Brain pericyte (primary cell): ENCODE results near the gene GSE1.
A peak's percentile ranks its signal among the peaks of the same experiment; 100 is the strongest.

Source experiments
- DNase-seq: peaks from one replicate; pipeline ENCODE4 v3.0.0-alpha.2; 2012; ENCODE audit warnings: low read depth, low spot score

Gene GSE1

DNA sequence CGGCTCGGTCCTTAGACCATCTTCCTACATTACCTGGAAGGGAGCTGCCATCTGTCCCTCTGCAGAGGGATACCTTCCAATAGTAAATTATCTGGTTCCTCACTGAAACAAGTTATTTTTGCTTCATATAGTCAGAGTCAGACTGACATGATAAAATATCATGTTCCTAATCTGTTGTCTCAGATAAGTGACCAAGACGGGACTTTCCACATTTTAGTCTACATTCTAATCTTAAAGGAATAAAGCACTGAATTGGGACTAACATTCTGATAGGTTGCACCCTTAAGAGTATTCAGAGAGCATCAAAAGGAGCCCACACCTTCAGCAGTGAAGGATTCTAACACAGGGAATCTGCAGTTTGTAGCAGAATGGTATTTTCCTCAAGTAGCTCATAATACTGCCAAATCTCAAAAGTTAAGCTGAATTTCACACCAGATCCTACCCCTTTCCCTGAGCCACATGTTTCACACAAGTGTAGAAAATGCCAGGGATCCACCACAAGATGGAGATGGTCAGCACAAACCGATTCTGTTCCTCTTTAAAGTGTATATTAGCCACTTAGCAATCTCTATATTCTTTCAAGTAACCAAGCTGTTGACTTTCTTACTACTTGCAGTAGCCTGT, 62.2 kb downstream of the GSE1 start:
- DNase-seq = no peak

DNA sequence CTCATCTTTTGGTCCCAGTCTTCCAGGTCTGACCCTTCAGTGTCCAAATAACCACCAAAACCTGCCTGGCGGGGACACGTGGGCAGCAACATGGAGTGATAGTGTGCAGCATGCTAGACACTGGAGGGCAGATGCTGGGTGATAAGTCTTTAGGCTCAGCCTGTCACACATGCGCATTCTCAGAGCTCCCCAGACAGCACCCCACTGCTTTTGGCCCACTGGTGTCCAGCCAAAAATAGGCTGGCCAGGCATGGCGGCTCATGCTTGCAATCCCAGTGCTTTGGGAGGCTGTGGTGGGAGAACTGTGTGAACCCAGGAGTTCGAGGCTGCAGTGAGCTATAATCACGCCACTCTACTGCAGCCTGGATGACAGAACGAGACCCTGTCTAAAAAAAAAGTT, 63.3 kb downstream of the GSE1 start:
- no peak for DNase-seq

DNA sequence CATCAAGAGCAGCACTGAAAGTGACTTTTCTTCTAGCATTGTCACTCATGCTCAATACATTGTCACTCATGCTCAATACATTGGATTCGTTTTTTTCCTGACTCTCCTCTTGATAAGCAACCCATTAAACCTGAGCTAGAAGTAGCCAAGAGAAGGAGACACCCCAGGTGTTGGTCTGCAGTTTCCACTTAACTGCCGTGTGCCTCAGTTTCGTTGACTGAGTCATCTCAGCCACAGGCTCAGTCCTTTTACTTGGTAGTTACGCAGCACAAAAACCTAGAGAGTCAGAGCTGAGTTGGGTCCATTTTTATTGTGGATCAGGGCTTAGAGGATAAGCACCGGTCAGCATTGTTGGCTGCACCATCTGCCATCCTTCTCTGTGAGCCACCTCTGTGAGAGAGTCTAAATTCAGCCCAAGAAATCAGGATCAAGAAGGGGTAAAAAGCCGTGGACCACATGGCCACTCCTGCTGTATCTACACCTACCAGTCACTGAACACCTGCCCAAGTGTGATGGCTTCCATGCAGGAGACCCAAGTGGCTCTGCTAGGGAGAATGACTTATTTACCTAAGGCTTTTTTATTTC, 64.4 kb downstream of the GSE1 start:
- no peak for DNase-seq

DNA sequence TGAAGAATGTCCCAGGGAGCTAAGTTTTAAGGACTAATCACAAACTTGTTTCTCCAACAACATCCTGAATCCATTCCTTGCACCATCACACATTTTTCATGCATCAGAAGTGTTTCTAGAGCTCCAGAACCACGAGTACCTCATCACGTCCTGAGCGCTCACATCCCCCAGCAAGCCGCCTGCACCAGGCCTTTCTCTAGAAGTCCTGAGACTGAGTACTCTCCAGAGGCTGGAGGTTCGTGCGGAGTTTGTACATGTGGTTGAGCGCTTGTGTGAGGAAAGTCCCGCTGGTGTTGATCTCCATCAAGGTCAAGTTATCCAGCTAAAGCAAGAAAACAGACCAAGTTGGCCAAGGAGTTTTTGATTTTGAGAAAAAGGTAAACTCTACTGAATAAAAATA, 64.9 kb downstream of the GSE1 start:
- no peak for DNase-seq

DNA sequence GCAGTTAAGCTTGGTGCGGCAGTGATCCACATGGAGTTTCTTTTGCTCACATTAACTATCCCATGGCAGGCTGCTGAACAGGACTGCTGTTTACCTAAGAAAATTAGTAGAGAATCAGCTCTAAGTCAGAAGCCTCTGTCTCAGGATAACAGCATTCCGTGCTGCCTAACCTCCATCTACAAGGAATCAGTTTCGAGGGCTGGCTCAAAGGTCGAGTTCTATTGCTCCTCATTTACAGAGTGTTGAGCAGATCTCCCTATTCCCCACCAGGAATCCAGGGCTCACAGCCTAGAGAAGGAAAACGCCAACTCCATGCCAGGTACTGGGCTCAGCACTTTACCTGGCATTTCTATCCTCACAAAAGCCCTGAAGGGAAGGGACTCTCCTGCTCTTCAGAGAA, 65.7 kb downstream of the GSE1 start:
- DNase-seq = no peak

DNA sequence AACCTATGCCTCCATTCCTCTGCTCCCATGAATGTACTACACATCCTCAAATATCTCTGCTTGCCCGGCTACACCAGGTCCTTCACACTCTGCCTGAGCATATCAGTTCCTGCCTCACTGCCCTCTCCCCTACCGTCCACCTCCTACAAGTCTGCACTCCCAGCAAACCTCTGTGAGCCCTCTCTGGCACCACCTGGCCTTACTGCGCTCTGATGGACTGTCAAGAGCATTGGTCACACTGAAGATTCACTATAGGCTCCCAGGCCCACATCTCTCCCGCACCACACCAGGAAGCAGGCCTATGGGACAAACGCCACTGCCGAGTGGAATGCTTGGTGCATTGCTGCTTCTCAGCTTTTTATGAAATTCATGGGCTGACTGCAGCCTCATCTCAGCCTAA, 66.7 kb downstream of the GSE1 start:
- no peak for DNase-seq

DNA sequence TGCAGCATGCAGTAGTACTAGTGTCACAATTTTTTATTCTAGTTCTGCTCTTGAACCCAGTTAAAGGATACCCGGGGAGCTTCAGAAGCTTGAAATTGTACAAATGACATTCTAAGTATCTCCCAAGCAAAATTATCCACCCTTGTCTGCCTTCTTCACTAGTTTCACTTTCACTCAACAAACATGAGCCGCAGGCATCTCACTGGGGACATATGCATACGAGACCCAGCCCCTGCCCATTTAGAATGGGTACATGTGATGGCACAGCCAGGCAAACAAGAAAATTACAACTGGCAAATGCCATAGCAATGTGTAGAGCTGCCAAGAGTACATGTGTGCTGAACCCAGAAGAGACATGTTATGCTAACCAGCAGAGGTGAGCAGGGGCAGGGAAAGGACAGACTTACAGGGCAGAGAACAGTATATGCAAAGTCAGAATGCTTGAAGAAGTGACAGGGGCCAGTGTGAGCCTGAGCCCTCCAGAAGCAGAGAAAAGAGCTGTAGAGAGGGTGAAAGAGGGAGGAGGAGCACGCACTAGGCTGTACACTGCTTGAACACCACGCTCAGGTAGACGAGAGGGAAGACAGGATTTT, 67.3 kb downstream of the GSE1 start:
- no peak for DNase-seq

DNA sequence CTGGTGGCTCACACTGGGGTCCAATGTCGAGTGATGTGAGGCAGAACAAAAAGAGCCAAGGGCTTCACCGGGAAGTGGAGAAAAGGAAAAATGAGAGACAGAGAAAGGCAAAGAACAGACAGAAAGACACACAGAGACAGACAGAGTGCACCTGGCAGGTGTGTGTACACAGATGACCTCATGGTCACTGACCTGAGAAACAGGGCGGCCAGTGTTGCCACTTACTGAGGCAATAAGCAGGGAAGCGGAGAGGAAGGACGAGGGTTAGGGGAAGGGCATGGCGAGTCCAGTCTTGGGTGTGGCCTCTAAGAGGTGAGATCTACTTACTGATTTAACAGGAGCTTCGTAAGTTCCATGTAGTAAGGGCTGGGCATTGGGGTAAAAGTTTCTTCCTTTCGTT, 68.1 kb downstream of the GSE1 start:
- no peak for DNase-seq

DNA sequence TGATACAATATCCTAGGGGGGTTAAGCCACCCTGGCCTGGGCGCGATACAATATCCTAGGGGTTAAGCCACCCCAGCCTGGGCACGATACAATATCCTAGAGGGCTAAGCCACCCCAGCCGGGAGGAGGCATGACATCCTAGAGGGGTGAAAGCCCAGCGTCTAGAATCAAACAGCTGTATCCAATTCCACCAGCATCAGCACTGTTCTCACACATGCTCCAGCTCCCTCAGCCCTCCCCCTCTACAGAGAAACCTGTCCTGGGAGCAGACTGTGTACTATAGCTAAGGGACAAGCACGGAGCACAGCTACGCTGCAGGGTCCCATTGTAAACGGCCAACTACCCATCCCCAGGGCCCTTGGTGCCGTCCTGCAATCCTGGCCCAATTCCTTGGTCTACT, 69.4 kb downstream of the GSE1 start:
- no peak for DNase-seq

DNA sequence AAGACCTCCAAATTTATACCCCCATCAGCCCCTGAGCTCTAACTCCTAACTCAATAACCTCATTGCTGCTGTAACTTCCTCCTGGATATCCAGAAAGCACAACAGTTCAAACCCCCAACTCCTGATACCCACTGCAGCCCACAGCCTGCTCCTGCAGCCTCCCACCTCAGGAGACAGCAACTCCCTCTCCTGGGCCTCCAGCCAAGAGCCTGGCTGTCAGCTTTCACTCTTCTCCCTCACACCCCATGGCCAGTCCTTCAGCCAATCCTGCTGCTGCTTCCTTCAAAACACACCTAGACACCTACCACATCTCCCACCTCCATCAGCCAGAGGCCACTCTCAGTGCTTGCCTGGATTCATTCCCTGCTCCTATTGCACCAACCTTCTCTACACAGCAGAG, 70.2 kb downstream of the GSE1 start:
- DNase-seq = no peak

DNA sequence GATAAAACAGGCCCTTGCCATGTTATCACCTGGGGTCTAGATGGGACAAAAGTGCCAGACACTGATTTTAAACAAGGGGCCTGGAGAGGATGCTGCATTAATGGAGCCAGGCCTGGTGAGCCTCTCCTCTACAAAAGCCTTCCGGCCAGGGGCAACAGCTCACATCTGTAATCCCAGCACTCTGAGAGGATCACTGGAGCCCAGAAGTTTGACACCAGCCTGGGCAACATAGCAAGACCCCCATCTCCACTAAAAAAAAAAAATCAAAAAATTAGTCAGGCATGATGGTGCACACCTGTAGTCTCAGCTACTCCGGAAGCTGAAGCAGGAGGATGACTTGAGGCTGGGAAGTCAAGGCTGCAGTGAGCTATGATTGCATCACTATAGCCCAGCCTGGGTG, 72.1 kb downstream of the GSE1 start:
- no peak for DNase-seq

DNA sequence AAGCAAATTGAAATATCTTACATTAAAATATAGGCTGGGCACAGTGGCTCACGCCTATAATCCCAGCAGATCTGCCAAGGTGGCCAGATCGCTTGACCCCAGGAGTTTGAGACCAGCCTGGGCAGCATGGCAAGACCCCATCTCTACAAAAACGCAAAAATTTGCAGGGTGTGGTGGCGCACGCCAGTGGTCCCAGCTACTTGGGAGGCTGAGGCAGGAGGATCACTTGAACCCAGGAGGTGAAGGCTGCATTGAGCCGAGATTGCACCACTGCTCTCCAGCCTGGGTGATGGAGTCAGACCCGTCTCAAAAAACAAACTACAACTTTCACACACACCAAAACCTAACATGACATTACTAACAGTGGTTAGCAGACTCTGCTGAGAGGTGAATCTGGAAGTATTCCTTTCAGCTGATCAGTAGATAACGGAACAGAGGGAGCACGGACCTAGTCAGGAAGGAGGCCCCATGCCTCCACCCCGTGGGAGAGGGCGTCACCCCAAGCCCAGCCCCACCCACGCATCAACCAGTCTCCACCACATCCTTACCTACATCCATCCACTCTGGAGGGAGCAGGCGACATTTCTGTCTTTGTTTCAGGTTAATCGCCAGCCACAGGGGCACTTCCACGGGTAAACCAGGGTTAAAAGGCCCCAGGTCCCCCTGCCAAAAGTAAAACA, 73.9 kb downstream of the GSE1 start:
- DNase-seq = no peak

DNA sequence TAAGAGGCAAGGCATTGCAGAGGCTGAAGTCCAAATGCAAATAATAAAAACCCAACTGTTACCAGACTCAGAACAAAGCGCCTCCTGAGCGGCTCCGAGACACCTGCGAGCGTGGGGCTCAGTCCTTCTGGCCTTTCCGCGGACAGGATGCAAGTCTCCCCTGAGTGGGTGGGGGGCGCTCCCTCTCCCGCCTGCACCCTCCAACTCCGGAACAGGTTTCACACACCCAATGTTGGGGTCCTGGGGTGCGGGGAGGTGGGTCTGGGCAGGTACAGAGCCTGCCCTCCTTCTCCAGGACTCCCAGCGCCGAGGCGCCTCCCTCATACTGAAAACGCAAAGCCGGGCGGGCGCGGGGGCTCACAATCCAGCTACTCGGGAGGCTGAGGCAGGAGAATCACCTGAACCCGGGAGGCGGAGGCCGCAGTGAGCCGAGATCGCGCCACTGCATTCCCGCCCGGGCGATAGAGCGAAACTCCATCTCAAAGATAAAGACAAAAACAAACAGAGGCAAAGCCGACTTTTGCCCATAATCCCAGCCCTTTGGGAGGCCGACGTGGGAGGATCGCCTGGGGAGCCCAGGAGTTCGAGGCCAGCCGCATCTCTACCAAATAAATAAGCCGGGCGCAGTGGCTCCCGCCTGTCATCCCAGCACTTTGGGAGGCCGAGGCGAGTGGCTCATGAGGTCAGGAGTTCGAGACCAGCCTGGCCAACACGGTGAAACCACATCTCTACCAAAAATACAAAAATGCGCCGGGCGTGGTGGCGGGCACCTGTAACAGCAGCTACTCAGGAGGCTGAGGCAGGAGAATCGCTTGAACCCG, 74.7 kb downstream of the GSE1 start:
- DNase-seq = no peak

DNA sequence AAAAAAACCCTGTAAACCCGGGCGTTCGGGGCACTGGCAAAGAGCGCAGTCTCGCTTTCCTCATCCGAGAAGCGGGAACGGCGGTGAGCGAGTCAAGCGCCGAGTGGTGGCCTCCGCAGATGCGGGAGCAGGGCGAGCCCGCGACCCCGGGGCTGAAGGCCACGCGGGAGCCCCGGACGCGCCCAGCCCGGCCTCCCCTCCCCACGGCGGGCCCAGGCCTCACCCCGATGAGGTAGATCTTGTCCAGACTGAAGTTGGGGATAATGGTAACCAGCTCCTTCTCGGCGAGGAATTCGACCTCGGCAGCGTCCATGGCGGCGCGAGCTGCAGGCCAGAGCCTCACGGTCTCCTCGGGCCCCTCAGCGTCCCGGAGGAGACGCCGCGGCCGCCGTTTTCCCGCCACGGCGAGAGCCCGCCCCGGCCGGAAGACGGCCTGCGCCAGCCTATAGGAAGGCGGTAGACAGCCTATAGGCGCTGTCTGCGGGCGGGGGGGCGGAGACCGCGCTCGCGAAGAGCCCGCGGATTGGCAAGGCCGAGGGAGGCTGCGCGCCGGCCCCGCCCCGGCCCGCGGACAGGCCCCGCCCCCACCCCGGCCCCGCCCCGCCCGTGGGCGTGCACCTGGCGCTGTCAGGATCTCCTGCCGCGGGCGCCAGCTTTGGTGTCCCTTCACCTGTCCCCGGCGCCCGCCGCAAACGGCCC, 75.6 kb downstream of the GSE1 start, which contains the start of gene GINS2:
TSS of gene GINS2 (minus strand) at position 369 of the 699 bp plus-strand sequence. CDS start at position 313, 56 bp downstream.
- DNase-seq = peak; percentile 20

DNA sequence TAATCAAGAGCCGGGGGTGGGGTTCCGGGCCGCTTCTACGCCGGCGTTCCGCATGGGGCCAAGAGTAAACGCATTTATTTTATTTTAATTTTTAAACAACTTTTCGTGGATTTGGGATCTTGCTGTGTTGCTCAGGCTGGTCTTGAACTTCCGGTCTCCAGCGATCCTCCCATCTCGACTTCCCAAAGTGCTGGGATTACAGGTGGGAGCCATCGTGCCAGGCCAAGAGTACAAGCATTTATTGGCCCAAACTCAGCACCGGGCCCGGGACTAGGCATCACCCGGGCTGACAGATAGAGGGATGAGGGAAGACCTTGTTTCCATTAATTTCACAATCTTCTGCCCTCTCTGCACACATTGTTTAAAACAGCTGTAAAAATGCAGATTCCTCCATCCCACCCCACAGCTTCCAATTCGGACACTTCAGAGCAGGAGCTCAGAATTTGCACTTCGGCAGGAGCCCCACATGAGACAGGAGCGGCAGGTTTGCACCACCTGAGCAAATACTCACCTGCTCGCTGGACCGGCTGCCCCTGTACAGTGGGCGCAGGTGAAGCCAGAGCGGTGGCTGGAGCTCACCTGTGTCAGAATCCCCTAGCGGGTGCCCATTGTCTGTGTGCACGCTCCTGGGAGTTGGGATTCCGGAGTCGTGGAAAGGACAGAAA, 76.3 kb downstream of the GSE1 start:
- DNase-seq = no peak

DNA sequence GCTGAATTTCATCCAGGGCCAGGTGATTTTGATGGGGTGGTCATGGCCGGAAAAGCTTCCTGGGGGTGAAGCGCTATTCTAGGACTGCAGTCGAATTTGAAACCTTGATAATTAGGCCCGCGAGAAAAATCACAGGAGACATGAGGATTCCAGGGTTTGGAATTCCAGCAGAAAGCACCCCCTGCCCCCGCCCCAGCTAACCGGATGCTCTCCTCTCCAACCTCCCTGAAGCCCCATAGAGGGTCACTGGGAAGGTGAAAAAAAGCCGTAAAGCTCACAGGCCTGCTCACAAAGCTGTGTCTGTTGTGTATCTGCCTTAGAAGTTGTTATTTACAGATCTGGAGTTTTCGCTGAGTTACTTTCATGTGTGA, 76.8 kb downstream of the GSE1 start:
- no peak for DNase-seq

DNA sequence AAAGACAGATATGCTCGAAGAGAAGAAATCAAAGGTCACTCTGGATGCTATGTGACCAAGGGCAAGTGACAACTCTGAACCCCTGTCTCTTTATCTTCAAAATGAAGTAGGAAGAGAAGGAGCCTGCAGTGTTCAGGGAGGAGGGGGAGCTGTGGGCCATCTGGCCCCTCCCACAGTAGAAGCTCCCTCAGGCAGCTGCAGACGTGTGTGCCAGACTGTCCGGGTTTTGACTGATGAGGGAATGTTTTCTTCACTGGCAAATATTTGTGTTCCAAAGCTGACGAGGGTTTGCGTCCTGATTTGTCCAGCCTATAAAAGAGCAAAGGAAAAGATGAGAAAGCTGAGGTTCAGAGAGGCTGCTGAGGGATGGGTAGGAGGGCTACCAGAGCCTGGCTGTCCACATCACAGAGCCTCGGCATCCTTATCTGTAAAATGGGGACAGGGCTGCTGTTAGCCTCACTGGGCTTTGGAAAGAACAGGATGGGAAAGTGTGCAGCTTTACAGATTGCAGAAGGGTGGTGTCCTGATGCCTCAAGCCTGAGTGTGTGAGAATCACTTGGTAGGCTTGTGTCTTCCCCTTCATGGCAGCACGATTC, 77.4 kb downstream of the GSE1 start:
- DNase-seq = no peak

DNA sequence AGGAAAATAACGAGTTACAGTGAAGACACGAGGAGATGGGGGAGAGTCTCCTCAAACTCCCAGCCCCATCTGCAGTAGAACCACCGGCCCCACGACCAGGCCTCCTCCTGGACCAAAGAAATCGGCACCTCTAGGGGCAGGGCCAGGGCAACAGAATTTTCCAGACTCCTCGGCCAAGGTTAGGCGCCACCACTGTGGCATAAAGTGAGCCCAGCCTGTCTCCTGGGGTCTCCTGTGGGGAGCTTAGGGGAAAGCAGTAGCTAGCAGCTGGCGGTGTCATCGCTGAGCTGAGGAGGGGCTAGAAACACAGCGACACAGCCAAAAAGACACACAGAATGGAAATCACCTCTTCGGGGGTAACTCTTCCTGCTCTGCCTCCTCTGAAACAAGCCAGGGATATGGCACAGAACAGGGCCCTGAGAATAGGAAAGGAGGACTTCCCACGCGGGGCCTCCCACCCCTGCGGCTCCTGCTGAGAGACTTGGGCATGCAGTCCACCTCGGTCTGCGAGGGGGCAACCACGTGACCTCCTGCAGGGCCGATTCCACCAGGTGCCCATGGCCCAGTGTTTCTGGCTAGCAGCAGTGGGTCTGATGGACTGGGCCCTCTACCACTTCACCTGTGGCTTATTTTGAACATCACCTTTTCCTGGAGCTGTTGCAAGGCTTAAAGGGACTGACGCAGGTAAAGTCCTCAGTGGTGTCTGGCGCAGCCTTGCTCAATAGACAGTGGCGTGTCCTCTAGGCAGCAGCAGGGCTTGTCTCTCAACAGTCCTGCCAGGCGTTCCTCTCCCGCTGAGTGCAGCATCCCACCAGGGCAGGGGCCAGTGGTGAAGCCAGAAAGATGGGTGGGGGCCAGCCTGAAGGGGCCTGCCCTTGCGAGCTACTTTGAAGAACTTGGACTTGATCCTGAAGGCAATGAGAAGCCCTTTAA, 82.3 kb downstream of the GSE1 start:
- DNase-seq = no peak

DNA sequence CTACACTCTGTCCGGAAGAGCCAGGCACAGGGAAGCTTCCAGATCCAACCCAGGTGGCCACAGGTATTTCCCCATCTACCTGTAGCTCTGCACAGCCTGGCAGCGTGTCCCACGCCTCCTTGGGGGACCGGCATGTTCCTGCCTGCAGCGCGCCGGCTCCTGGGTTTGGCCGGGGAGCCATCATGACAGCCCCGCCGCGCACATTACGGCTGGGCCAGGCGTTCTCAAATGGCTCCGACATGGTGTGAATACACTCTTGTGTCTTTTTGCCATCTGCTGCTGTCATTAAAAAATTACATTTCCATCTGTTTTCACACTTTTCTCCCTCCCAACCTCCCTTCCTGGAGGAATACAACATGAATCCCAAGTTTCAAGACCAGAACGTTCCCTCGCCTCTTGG, 83.7 kb downstream of the GSE1 start:
- no peak for DNase-seq
